GM21360 (cell line): ENCODE results near the gene C19orf73.

Source experiments
- ATAC-seq: cut with Tn5 transposase; IDR thresholded peaks from one replicate; pipeline ENCODE4 v1.9.1; 2021; ENCODE audit warnings: mild to moderate bottlenecking, moderate library complexity; ENCODE audit not compliant: unreplicated experiment

Gene C19orf73

GRCh38 chr19:49070416-49070815, 48.5 kb downstream of the C19orf73 start:
- no peak for ATAC-seq

- ATAC-seq = no peak
Measured at GRCh38 chr19:49069026-49069425, 49.9 kb downstream of the C19orf73 start.
